Sigmoid colon (tissue), 4 donors: Measurements from ENCODE around the gene FSTL4.

ENCODE experiments used
- CTCF ChIP-seq, 4 experiments: fragments of 450-650 bp in 3 of 4; fragments of 200-600 bp in 1 of 4; IDR thresholded peaks; one replicate each; pipeline ENCODE4 v1.5.1; 2016 to 2019; ENCODE audit warnings: antibody characterized with exemption in 4 of 4, mild to moderate bottlenecking in 3 of 4, moderate library complexity in 2 of 4
- EP300 ChIP-seq, 4 donors: sonication (generic); formaldehyde crosslinking; IDR thresholded peaks; one replicate each; pipeline ENCODE4 v1.6.1; 2017; ENCODE audit warnings: antibody characterized with exemption in 4 of 4
- POLR2A ChIP-seq, 2 donors: fragments of 450-650 bp; IDR thresholded peaks; one replicate each; pipeline ENCODE4 v1.6.1; 2016; ENCODE audit warnings: antibody characterized with exemption in 2 of 2, mild to moderate bottlenecking in 2 of 2, moderate library complexity in 2 of 2
- POLR2AphosphoS5 ChIP-seq, 4 donors: sonication (generic); formaldehyde crosslinking; IDR thresholded peaks; one replicate each; pipeline ENCODE4 v1.6.1; 2017; ENCODE audit warnings: antibody characterized with exemption in 4 of 4

GRCh38 chr5:133225671-133226152 lies 386.6 kb downstream of the FSTL4 start:
- no peak for TF ChIP-seq CTCF (IDR thresholded peaks at IDR 0.05)
- TF ChIP-seq POLR2A (IDR thresholded peaks at IDR 0.05) = no peak
- TF ChIP-seq POLR2AphosphoS5 (IDR thresholded peaks at IDR 0.05) = peak in 2 of 4 donors; percentile 16 to 34
- TF ChIP-seq EP300 (IDR thresholded peaks at IDR 0.05) = no peak
